Esophagus muscularis mucosa (tissue), 4 donors: Measurements from ENCODE around the gene SGK1. TPM values are rescaled to one million over a fixed set of nuclear protein-coding genes. Genes with fewer than 3 reads are reported as not detected.
A peak's percentile ranks its signal among the peaks of the same experiment; 100 is the strongest.

Source experiments
- DNase-seq: peaks from one replicate; pipeline ENCODE4 v3.0.0-alpha.2; 2017; ENCODE audit errors: extremely low spot score
- H3K27ac ChIP-seq, 4 donors: fragments of 200-600 bp; sonication (generic); replicated peaks in 1 of 4; 1 replicate in 3 of 4; 2 replicates in 1 of 4; pipeline ENCODE4 v1.5.1; 2016 to 2019; ENCODE audit warnings: mild to moderate bottlenecking in 1 of 4
- H3K27me3 ChIP-seq, 4 donors: fragments of 200-600 bp; sonication (generic); one replicate each; pipeline versions ENCODE4 v1.5.1 to v1.6.0; 2016 to 2019
- H3K36me3 ChIP-seq, 4 donors: fragments of 200-600 bp; sonication (generic); one replicate each; pipeline ENCODE4 v1.5.1; 2016 to 2019
- H3K4me1 ChIP-seq, 4 donors: fragments of 200-600 bp; sonication (generic); one replicate each; pipeline ENCODE4 v1.5.1; 2016 to 2019
- H3K4me3 ChIP-seq, 4 donors: fragments of 200-600 bp; sonication (generic); 1 replicate in 2 of 4; 2 replicates in 2 of 4; pipeline ENCODE4 v1.5.1; 2016 to 2019; ENCODE audit warnings: mild to moderate bottlenecking in 4 of 4, moderate library complexity in 1 of 4
- H3K9me3 ChIP-seq, 4 donors: fragments of 200-600 bp; sonication (generic); 1 replicate in 3 of 4; 2 replicates in 1 of 4; pipeline ENCODE4 v1.5.1; 2016 to 2019
- EP300 ChIP-seq: sonication (generic); formaldehyde crosslinking; IDR thresholded peaks from one replicate; pipeline ENCODE4 v1.6.1; 2017; ENCODE audit warnings: antibody characterized with exemption
- POLR2A ChIP-seq: fragments of 450-650 bp; IDR thresholded peaks from one replicate; pipeline ENCODE4 v1.6.1; 2017; ENCODE audit warnings: antibody characterized with exemption, moderate library complexity, mild to moderate bottlenecking, low read depth
- POLR2AphosphoS5 ChIP-seq, 2 donors: sonication (generic); formaldehyde crosslinking; IDR thresholded peaks; one replicate each; pipeline ENCODE4 v1.6.1; 2017; ENCODE audit warnings: antibody characterized with exemption in 2 of 2
- WGBS: methylation state at CpG from one replicate; pipeline ENCODE4 v1.1.5; 2018; 5-methylcytosine and 5-hydroxymethylcytosine counted together
- intact Hi-C: fragments of 100-400 bp; cut with DNase I; formaldehyde crosslinking; loops from one replicate; pipeline ENCODE4 v1.15.1; 2023
- total RNA-seq, 4 donors: library from RNA; depleted of rRNA; stranded (reverse); fragments of >200 nt; gene quantifications; one replicate each; pipeline versions ENCODE4 v1.1.0 to v1.2.1, GENCODE V29; 2016
- TF ChIP-seq, protein P1 (sequence below), 3 experiments: fragments of 200-600 bp in 2 of 3; fragments of 450-650 bp in 1 of 3; sonication (generic) in 2 of 3; IDR thresholded peaks; one replicate each; pipeline ENCODE4 v1.5.1; 2017 to 2019; ENCODE audit warnings: antibody characterized with exemption in 3 of 3, mild to moderate bottlenecking in 2 of 3, moderate library complexity in 1 of 3

Gene SGK1
- total RNA-seq, 4 donors from 2014 or later, result 30.7 to 52.8 (median 43.9) TPM

DNA sequence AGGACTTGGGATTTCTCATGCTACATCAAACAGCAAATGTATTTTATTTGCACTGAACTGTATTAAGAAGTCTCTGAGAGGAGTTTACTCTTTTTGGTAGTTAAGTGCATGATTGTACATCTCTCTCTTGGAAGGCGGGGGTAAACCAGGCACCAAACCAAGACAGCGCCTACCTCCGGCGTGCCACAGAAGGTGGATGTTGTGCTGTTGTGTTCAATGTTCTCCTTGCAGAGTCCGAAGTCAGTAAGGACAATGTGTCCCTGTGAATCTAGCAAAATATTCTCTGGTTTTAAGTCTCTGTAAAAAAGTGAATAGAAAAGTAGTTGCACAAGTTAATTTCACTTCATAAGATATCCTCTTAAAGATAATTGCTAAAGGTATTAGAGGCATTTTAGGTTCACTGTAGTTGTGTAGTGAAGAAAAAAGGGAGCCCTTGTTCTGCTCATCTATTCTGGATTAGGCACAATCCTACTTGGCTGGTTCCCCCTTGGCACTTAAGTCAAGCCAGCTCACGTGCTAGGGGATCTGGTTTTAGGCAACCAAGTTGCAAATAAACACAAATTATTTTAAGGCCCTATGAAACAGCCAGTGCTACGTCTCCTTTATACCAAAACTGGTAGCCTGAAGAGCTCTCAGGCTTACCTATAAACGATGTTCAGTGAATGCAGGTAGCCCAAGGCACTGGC, 145.7 kb downstream of the SGK1 start:
- intact Hi-C loops, result loop anchor here (5.0 kb wide), 2 partner anchors 650 to 765 kb away; no protein-coding TSS in a partner anchor
- no peaks in the 10 kb centered on the region for H3K9me3 ChIP-seq
- WGBS, result 78% methylated on average over 8 of the region's 8 CpGs
- TF ChIP-seq POLR2A (no peak), EP300 (no peak), POLR2AphosphoS5 (IDR thresholded peaks at IDR 0.05) (no peak)
- TF ChIP-seq, protein P1, sequence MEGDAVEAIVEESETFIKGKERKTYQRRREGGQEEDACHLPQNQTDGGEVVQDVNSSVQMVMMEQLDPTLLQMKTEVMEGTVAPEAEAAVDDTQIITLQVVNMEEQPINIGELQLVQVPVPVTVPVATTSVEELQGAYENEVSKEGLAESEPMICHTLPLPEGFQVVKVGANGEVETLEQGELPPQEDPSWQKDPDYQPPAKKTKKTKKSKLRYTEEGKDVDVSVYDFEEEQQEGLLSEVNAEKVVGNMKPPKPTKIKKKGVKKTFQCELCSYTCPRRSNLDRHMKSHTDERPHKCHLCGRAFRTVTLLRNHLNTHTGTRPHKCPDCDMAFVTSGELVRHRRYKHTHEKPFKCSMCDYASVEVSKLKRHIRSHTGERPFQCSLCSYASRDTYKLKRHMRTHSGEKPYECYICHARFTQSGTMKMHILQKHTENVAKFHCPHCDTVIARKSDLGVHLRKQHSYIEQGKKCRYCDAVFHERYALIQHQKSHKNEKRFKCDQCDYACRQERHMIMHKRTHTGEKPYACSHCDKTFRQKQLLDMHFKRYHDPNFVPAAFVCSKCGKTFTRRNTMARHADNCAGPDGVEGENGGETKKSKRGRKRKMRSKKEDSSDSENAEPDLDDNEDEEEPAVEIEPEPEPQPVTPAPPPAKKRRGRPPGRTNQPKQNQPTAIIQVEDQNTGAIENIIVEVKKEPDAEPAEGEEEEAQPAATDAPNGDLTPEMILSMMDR (IDR thresholded peaks at IDR 0.05), result no peak
- peaks cover 14 to 71% (median 35%) of the 10 kb centered on the region in 4 donors for H3K36me3 ChIP-seq
- H3K27me3 ChIP-seq, result peaks cover 0 to 3% (median 0%) of the 10 kb centered on the region in 4 donors
- H3K4me3 ChIP-seq, result peak overlapping the region; percentile 66 to 92 (median 78)
- DNase-seq, result no peak
- no peak overlapping the region for H3K27ac ChIP-seq
- H3K4me1 ChIP-seq, result peaks cover 18 to 61% (median 28%) of the 10 kb centered on the region in 4 donors

- Histone ChIP-seq H3K27me3 (peaks cover 0 to 3% (median 0%) of the 10 kb centered on the region in 4 donors), H3K4me3 (peak overlapping the region; percentile 0 to 92 (median 68)), H3K4me1 (peaks cover 15 to 55% (median 22%) of the 10 kb centered on the region in 4 donors), H3K36me3 (peaks cover 14 to 71% (median 35%) of the 10 kb centered on the region in 4 donors), H3K27ac (no peak overlapping the region), H3K9me3 (no peaks in the 10 kb centered on the region)
- 84% methylated on average over 5 of the region's 5 CpGs for WGBS
- TF ChIP-seq EP300, result no peak
- TF ChIP-seq POLR2A, result no peak
- no peak for TF ChIP-seq POLR2AphosphoS5 (IDR thresholded peaks at IDR 0.05)
- TF ChIP-seq, protein P1 (IDR thresholded peaks at IDR 0.05), result no peak
- DNase-seq, result no peak
- intact Hi-C loops, result loop anchor here (5.0 kb wide), 2 partner anchors 651 to 766 kb away; no protein-coding TSS in a partner anchor
Observed at GRCh38 chr6:134171517-134171916, 146.4 kb downstream of the SGK1 start.

DNA sequence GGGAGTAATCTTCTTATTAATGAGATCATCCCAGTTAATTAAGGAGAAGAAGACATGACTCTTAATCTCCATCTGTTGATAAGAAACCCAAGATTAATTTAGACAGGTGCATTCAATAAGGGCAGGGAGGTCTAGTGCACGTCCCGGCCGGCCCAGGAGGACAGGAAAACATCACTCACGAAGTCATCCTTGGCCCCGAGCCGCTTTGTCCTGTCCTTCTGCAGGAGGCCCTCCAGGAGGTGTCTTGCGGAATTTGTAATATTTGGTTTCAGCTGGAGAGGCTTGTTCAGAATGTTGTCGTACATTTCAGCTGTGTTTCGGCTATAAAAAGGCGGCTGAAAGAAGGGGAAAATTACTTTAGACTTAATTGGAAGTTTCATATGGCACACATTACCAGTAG, 147.1 kb downstream of the SGK1 start:
- 70% methylated on average over 10 of the region's 10 CpGs for WGBS
- intact Hi-C loops, result loop anchor here (5.0 kb wide), 2 partner anchors 651 to 766 kb away; no protein-coding TSS in a partner anchor
- Histone ChIP-seq H3K36me3 (peaks cover 14 to 71% (median 35%) of the 10 kb centered on the region in 4 donors), H3K27me3 (peaks cover 0 to 3% (median 0%) of the 10 kb centered on the region in 4 donors), H3K4me3 (peak overlapping the region; percentile 0 to 70 (median 46)), H3K4me1 (peaks cover 9 to 48% (median 15%) of the 10 kb centered on the region in 4 donors), H3K9me3 (no peaks in the 10 kb centered on the region), H3K27ac (no peak overlapping the region)
- DNase-seq, result no peak
- TF ChIP-seq, protein P1 (IDR thresholded peaks at IDR 0.05), result no peak
- TF ChIP-seq POLR2AphosphoS5 (IDR thresholded peaks at IDR 0.05) (no peak), EP300 (no peak), POLR2A (no peak)

DNA sequence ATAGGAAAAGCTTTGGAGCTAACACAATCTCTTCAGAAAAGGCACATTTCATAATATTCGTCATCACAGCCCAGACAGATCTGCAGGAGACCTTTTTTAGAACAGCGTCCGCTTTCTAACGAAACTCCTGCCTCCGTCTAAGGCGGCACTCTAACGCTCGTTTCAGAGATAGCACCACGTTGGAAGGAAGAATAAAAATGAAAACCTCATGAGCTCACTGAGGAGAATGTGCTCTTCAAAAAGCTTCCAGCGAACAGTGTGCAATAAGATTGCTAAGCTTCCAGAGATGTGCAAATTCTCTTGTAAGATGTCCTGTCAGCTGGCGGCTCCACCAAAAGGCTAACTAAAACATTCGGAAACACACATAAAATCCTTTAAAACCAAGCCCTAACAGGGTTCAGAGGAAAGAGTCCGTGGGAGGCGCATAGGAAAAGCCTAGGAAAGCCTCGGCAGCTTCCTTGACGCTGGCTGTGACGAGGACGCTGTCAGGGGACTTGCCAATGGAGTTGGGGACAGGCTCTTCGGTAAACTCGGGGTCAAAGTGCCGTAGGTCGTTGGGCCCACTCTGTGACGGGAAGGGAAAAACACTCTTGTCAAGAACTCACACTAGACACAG, 147.9 kb downstream of the SGK1 start:
- TF ChIP-seq EP300, result no peak
- TF ChIP-seq, protein P1 (IDR thresholded peaks at IDR 0.05), result no peak
- Histone ChIP-seq H3K27ac (no peak overlapping the region), H3K27me3 (peaks cover 0 to 1% (median 0%) of the 10 kb centered on the region in 4 donors), H3K9me3 (no peaks in the 10 kb centered on the region), H3K36me3 (peaks cover 14 to 71% (median 35%) of the 10 kb centered on the region in 4 donors), H3K4me3 (peak overlapping the region in 3 of 4 donors; percentile 13 to 66 (median 25)), H3K4me1 (peaks cover 5 to 45% (median 12%) of the 10 kb centered on the region in 4 donors)
- 77% methylated on average over 23 of the region's 23 CpGs for WGBS
- DNase-seq, result no peak
- intact Hi-C loops, result loop anchor here (5.0 kb wide), 2 partner anchors 652 to 767 kb away; no protein-coding TSS in a partner anchor
